GM12891 (cell line): ENCODE data around the gene KRT15.

Experiments
- POLR2AphosphoS5 ChIP-seq: IDR thresholded peaks from 2 replicates; pipeline ENCODE4 v1.6.1; 2011; ENCODE audit warnings: low read depth, low read length, control low read depth
- POU2F2 ChIP-seq: IDR thresholded peaks from 2 replicates; pipeline ENCODE4 v1.6.1; 2011; ENCODE audit warnings: low read depth, mild to moderate bottlenecking, control low read depth, low read length, moderate library complexity
- TAF1 ChIP-seq: IDR thresholded peaks from 2 replicates; pipeline ENCODE4 v1.6.1; 2011; ENCODE audit warnings: low read depth, low read length, control low read depth

GRCh38 chr17:41524261-41524660, 5.6 kb upstream of the KRT15 start:
- no peak for TF ChIP-seq TAF1
- no peak for TF ChIP-seq POU2F2
- no peak for TF ChIP-seq POLR2AphosphoS5
